Suprapubic skin (tissue), 3 donors: ENCODE data around the gene SOX6.

ENCODE experiments used
- CTCF ChIP-seq, 2 donors: fragments of 200-600 bp in 1 of 2; fragments of 450-650 bp in 1 of 2; sonication (generic) in 1 of 2; IDR thresholded peaks; one replicate each; pipeline ENCODE4 v1.5.1; 2016 to 2019; ENCODE audit warnings: antibody characterized with exemption in 2 of 2, mild to moderate bottlenecking in 1 of 2, moderate library complexity in 1 of 2
- POLR2A ChIP-seq, 2 donors: fragments of 450-650 bp; IDR thresholded peaks; one replicate each; pipeline ENCODE4 v1.6.1; 2017; ENCODE audit warnings: antibody characterized with exemption in 2 of 2, mild to moderate bottlenecking in 2 of 2, moderate library complexity in 2 of 2

GRCh38 chr11:16018931-16019330 is 337.4 kb downstream of the SOX6 start:
- no peak for TF ChIP-seq CTCF (IDR thresholded peaks at IDR 0.05)
- no peak for TF ChIP-seq POLR2A (IDR thresholded peaks at IDR 0.05)
